H1 (cell line): ENCODE measurements around the gene RPL22L1. TPM values are rescaled to one million over a fixed set of nuclear protein-coding genes. Genes with fewer than 3 reads are reported as not detected.

Experiments
- CTCF ChIA-PET: fragments of 300-600 bp; sonication (Branson Sonifier 250); formaldehyde crosslinking; loops from one replicate; lab custom pipeline; 2021; ENCODE audit not compliant: partially characterized antibody; lab: Charles Lee
- POLR2A ChIA-PET: fragments of 300-600 bp; sonication (Branson Sonifier 250); formaldehyde crosslinking; loops from one replicate; lab custom pipeline; 2021; ENCODE audit warnings: inconsistent platforms; ENCODE audit not compliant: partially characterized antibody; lab: Charles Lee
- DNase-seq, 2 experiments: peaks; one replicate each; pipeline versions ENCODE4 v3.0.0 to v3.0.0-alpha.2; 2010 to 2022; ENCODE audit warnings: low spot score in 2 of 2, low read depth in 1 of 2, mixed read lengths in 1 of 2
- FAIRE-seq: peaks from 2 replicates; lab custom pipeline; 2011; peaks lifted over from hg19 to GRCh38; lab: Jason Lieb, UNC
- H2AFZ ChIP-seq: 2 replicates; pipeline ENCODE4 v1.8.1; 2012; ENCODE audit warnings: low read length, inconsistent platforms
- H2AK5ac ChIP-seq: 2 replicates; pipeline ENCODE4 v1.6.1; 2013; ENCODE audit warnings: low read depth, low read length
- H2BK120ac ChIP-seq: replicated peaks from 2 replicates; pipeline ENCODE3; 2013; ENCODE audit warnings: low read depth, low read length, inconsistent platforms
- H2BK12ac ChIP-seq: 2 replicates; pipeline ENCODE4 v1.6.1; 2013; ENCODE audit warnings: low read depth, low read length
- H2BK15ac ChIP-seq: 2 replicates; pipeline ENCODE4 v1.6.1; 2013; ENCODE audit warnings: low read length
- H2BK20ac ChIP-seq: 2 replicates; pipeline ENCODE4 v1.6.1; 2013; ENCODE audit warnings: low read length
- H2BK5ac ChIP-seq: 2 replicates; pipeline ENCODE4 v1.6.1; 2013; ENCODE audit warnings: low read depth, low read length
- H3K14ac ChIP-seq: 2 replicates; pipeline ENCODE4 v1.6.1; 2013; ENCODE audit warnings: inconsistent platforms; ENCODE audit not compliant: insufficient read length
- H3K18ac ChIP-seq: 2 replicates; pipeline ENCODE4 v1.6.1; 2013; ENCODE audit warnings: low read length; ENCODE audit errors: extremely low read depth
- H3K23ac ChIP-seq: 2 replicates; pipeline ENCODE4 v1.6.1; 2013; ENCODE audit warnings: inconsistent platforms; ENCODE audit not compliant: insufficient read length
- H3K23me2 ChIP-seq: 2 replicates; pipeline ENCODE4 v1.6.1; 2013; ENCODE audit warnings: low read depth, low read length
- H3K27ac ChIP-seq: 2 replicates; pipeline ENCODE4 v1.6.1; 2011; ENCODE audit warnings: low read depth, low read length, inconsistent platforms
- H3K27me3 ChIP-seq, 4 experiments: replicated peaks in 1 of 4; 1 replicate in 1 of 4; 2 replicates in 3 of 4; pipeline versions ENCODE4 v1.6.1 to v1.8.1; 2011 to 2013; ENCODE audit warnings: low read length in 3 of 4, mild to moderate bottlenecking in 3 of 4, inconsistent platforms in 2 of 4, mixed read lengths in 2 of 4, moderate library complexity in 1 of 4; ENCODE audit not compliant: control insufficient read depth in 3 of 4, insufficient read depth in 3 of 4; ENCODE audit errors: extremely low read depth in 1 of 4
- H3K36me3 ChIP-seq, 4 experiments: 2 replicates each; pipeline versions ENCODE4 v1.6.1 to v1.8.1; 2011 to 2013; ENCODE audit warnings: mild to moderate bottlenecking in 4 of 4, low read length in 3 of 4, moderate library complexity in 2 of 4, control low read depth in 1 of 4, inconsistent platforms in 1 of 4; ENCODE audit not compliant: insufficient read depth in 4 of 4, control insufficient read depth in 2 of 4
- H3K4ac ChIP-seq: replicated peaks from 2 replicates; pipeline ENCODE3; 2013; ENCODE audit warnings: low read length, low read depth, mixed read lengths, inconsistent platforms; ENCODE audit not compliant: insufficient read length
- H3K4me1 ChIP-seq, 4 experiments: replicated peaks in 1 of 4; 1 replicate in 1 of 4; 2 replicates in 3 of 4; pipeline versions ENCODE4 v1.6.1 to v1.8.1; 2011 to 2013; ENCODE audit warnings: low read length in 3 of 4, inconsistent platforms in 2 of 4, mixed read lengths in 1 of 4; ENCODE audit not compliant: insufficient read depth in 4 of 4, control insufficient read depth in 3 of 4
- H3K4me2 ChIP-seq, 2 experiments: 2 replicates each; pipeline versions ENCODE4 v1.6.1 to v1.8.1; 2011 to 2013; ENCODE audit warnings: low read depth in 2 of 2, low read length in 2 of 2, control low read depth in 1 of 2, inconsistent platforms in 1 of 2, mild to moderate bottlenecking in 1 of 2; ENCODE audit not compliant: insufficient read depth in 1 of 2
- H3K4me3 ChIP-seq, 4 experiments: fragments of 200-600, 300-600 bp in 1 of 4; sonication (generic), shearing (Covaris generic), sonication (Bioruptor Twin) in 1 of 4; 2 replicates each; pipeline versions ENCODE4 v1.5.1 to v1.8.1; 2011 to 2016; ENCODE audit warnings: low read length in 4 of 4, low read depth in 3 of 4, control low read depth in 2 of 4, inconsistent platforms in 2 of 4, mild to moderate bottlenecking in 2 of 4, mixed read lengths in 1 of 4, moderate library complexity in 1 of 4; ENCODE audit not compliant: insufficient read depth in 2 of 4; ENCODE audit errors: extremely low read depth in 1 of 4
- H3K56ac ChIP-seq: replicated peaks from 2 replicates; pipeline ENCODE3; 2013; ENCODE audit warnings: low read depth, mild to moderate bottlenecking, mixed read lengths, low read length, inconsistent platforms; ENCODE audit not compliant: insufficient read length
- H3K79me1 ChIP-seq: 2 replicates; pipeline ENCODE4 v1.6.1; 2013; ENCODE audit warnings: low read depth, low read length, control low read depth
- H3K79me2 ChIP-seq, 2 experiments: 2 replicates each; pipeline versions ENCODE4 v1.6.1 to v1.8.1; 2012 to 2013; ENCODE audit warnings: low read length in 2 of 2, mild to moderate bottlenecking in 2 of 2, inconsistent platforms in 1 of 2; ENCODE audit not compliant: insufficient read depth in 2 of 2, control insufficient read depth in 1 of 2
- H3K9ac ChIP-seq, 4 experiments: replicated peaks in 1 of 4; 1 replicate in 1 of 4; 2 replicates in 3 of 4; pipeline versions ENCODE4 v1.6.1 to v1.8.1; 2011 to 2013; ENCODE audit warnings: low read depth in 3 of 4, low read length in 3 of 4, control low read depth in 2 of 4, mild to moderate bottlenecking in 2 of 4, moderate library complexity in 2 of 4, inconsistent platforms in 1 of 4; ENCODE audit errors: extremely low read depth in 1 of 4
- H3K9me3 ChIP-seq, 2 experiments: 2 replicates each; pipeline versions ENCODE4 v1.6.1 to v1.8.1; 2012 to 2013; ENCODE audit warnings: mild to moderate bottlenecking in 2 of 2, moderate library complexity in 2 of 2, control low read depth in 1 of 2, inconsistent platforms in 1 of 2, low read depth in 1 of 2, low read length in 1 of 2, mixed read lengths in 1 of 2; ENCODE audit not compliant: insufficient read depth in 2 of 2
- H4K20me1 ChIP-seq, 2 experiments: replicated peaks in 1 of 2; 2 replicates each; pipeline versions ENCODE3 to v1.8.1; 2011 to 2013; ENCODE audit warnings: inconsistent platforms in 2 of 2, low read length in 2 of 2, mild to moderate bottlenecking in 1 of 2; ENCODE audit not compliant: insufficient read depth in 2 of 2, control insufficient read depth in 1 of 2
- H4K5ac ChIP-seq: 2 replicates; pipeline ENCODE4 v1.6.1; 2013; ENCODE audit warnings: low read length, low read depth, mixed read lengths, inconsistent platforms; ENCODE audit not compliant: insufficient read length
- H4K8ac ChIP-seq: 2 replicates; pipeline ENCODE4 v1.8.0; 2013; ENCODE audit warnings: mild to moderate bottlenecking, moderate library complexity, low read length, inconsistent platforms; ENCODE audit not compliant: insufficient read depth; ENCODE audit errors: extremely low read depth
- H4K91ac ChIP-seq: replicated peaks from 2 replicates; pipeline ENCODE3; 2013; ENCODE audit warnings: low read length, mixed read lengths, inconsistent platforms; ENCODE audit not compliant: insufficient read length
- FOSL1 ChIP-seq: IDR thresholded peaks from 2 replicates; pipeline ENCODE4 v1.6.1; 2011; ENCODE audit warnings: mild to moderate bottlenecking, low read depth, low read length, moderate library complexity; ENCODE audit not compliant: insufficient read depth
- MAFK ChIP-seq: IDR thresholded peaks from 2 replicates; pipeline ENCODE4 v1.6.1; 2012; ENCODE audit warnings: low read depth, mild to moderate bottlenecking, improper control_type of control experiment, low read length
- RNF2 ChIP-seq: fragments of 200-900, 300-1000 bp; sonication (generic); IDR thresholded peaks from 2 replicates; pipeline ENCODE4 v1.7.1; 2016; ENCODE audit warnings: borderline replicate concordance, low read depth, mild to moderate bottlenecking, antibody characterized with exemption, low read length; ENCODE audit not compliant: poor library complexity, severe bottlenecking; ENCODE audit errors: missing control alignments
- WGBS, 2 experiments: shearing (Covaris generic) in 1 of 2; methylation state at CpG; one replicate each; pipeline versions ENCODE4 v1.1.6 to v1.1.7; 2013 to 2015; ENCODE audit warnings: low lambda C conversion rate in 2 of 2, mixed read lengths in 2 of 2, inconsistent platforms in 1 of 2, low coverage in 1 of 2, missing lambda C conversion rate in 1 of 2; ENCODE audit not compliant: insufficient replicate concordance in 2 of 2, insufficient coverage in 1 of 2, insufficient read length in 1 of 2; ENCODE audit errors: extremely low coverage in 1 of 2, missing lambda C conversion rate in 1 of 2; 5-methylcytosine and 5-hydroxymethylcytosine counted together
- polyA plus RNA-seq, 7 experiments: library from polyadenylated mRNA; depleted of rRNA in 3 of 7; stranded (reverse) in 5 of 7; unstranded in 2 of 7; fragments of >200 nt in 5 of 7; fragments of 200-250 nt in 2 of 7; gene quantifications; 1 replicate in 5 of 7; 2 replicates in 1 of 7; 4 replicates in 1 of 7; pipeline versions ENCODE4 v1.2.1 to v1.2.3, GENCODE V29; 2011 to 2013; ENCODE audit warnings: missing spikeins in 2 of 7, mixed read lengths in 2 of 7
- total RNA-seq: library from RNA; stranded (reverse); fragmentation: NEBNext Ultra II Directional; extraction: Animal tissue kit (Norgen Biotek cat#: 25700); gene quantifications from 2 replicates; pipeline ENCODE4 v1.2.1, GENCODE V29; 2021

Gene RPL22L1
- total and polyA plus RNA-seq, 2 of the 8 experiments (the other 6 are each of a cell fraction or from before 2014, with no cell fraction given), result 99.9 to 280 TPM

DNA sequence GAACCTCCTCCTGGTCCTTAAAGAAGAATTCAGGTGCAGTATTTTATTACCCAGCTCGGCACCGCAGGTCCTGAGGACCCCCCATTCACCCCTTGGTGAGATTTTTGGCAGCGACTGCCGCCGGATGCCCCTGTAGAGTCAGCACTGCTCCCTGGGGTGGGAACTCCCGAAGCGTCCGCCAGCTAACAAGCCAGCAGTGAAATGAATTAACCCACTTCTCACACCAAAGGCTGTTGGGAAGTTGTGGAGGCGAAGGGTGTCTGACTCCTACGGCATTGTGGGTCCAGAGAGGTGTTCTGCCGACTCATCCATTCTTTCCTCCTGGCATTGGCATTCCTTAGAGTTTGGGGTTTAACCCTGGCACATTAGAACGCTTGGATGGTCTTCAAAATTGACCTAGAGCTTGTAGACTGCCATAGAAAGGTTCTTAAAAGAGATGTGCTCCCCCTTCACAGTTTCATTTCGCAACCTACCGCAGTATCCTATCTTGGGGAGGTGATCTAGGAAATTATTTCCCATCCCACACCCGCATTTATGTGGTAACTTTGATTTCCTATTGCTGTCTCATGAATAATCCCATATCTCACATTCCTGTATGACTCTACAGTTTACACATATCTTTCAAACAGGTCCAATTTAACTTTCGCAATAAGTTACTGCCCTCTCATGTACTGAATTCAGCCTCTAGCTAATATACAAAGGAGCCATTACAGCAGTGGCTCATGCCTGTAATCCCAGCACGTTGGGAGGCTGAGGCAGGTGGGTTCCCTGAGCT, 39.3 kb upstream of the RPL22L1 start:
- H3K79me2 ChIP-seq, result no peaks in the 10 kb centered on the region
- 0 out of 2 replicates have a peak overlapping the region, but pooled peaks have one; percentile 90 for H4K8ac ChIP-seq
- FAIRE-seq (no peak), DNase-seq (no peak)
- H3K9ac ChIP-seq, result no peak overlapping the region
- peak; percentile 44 for TF ChIP-seq RNF2
- TF ChIP-seq FOSL1, result no peak
- TF ChIP-seq MAFK, result peak; percentile 35; the same call in 1 of the 2 replicates
- H2BK12ac ChIP-seq, result peak overlapping the region; percentile 64
- H3K4me1 ChIP-seq, result peaks cover 0 to 5% (median 2%) of the 10 kb centered on the region in 4 experiments; a peak in 3 of 7 replicates
- H3K56ac ChIP-seq, result no peak overlapping the region
- H3K4me2 ChIP-seq, result 0 out of 4 replicates have a peak overlapping the region, but pooled peaks of 1 of the 2 experiments have one; percentile 96
- H3K79me1 ChIP-seq, result no peaks in the 10 kb centered on the region; the same call in 1 of the 2 replicates
- no peak overlapping the region for H3K18ac ChIP-seq
- no peak overlapping the region for H3K14ac ChIP-seq
- H2BK5ac ChIP-seq, result no peak overlapping the region
- peaks cover 15 to 16% of the 10 kb centered on the region in 2 experiments for H3K9me3 ChIP-seq
- 90% methylated on average over 17 of the region's 17 CpGs; no CpG with 5 or more reads in 1 of the 2 experiments for WGBS, 2 experiments
- POLR2A ChIA-PET, result interaction anchor here (1.0 to 2.3 kb wide), 6 partner anchors 10 to 47 kb away, joined by 3 to 15 read pairs (median 4); partner anchors contain the start of gene RPL22L1
- H2AK5ac ChIP-seq, result no peak overlapping the region
- H3K27me3 ChIP-seq, result peaks cover 0 to 17% (median 12%) of the 10 kb centered on the region in 4 experiments; a peak in 6 of 7 replicates
- no peak overlapping the region for H3K27ac ChIP-seq
- CTCF ChIA-PET, result interaction anchor here (1.4 kb wide), 1 partner anchor 496 kb away, joined by 3 read pairs; no protein-coding TSS in a partner anchor
- H3K23ac ChIP-seq, result no peak overlapping the region
- no peak overlapping the region for H2BK120ac ChIP-seq
- peaks cover 0 to 4% of the 10 kb centered on the region in 2 experiments for H4K20me1 ChIP-seq
- no peak overlapping the region for H4K5ac ChIP-seq
- 0 out of 2 replicates have a peak overlapping the region, but pooled peaks have one; percentile 96 for H2AFZ ChIP-seq
- no peak overlapping the region for H2BK20ac ChIP-seq
- peaks cover 7% of the 10 kb centered on the region for H3K23me2 ChIP-seq
- H2BK15ac ChIP-seq, result 0 out of 2 replicates have a peak overlapping the region, but pooled peaks have one; percentile 65
- H3K4me3 ChIP-seq, result peak overlapping the region in 1 of 4 experiments; percentile 80; a peak in 1 of 8 replicates
- no peak overlapping the region for H3K4ac ChIP-seq
- H4K91ac ChIP-seq, result no peak overlapping the region
- no peaks in the 10 kb centered on the region for H3K36me3 ChIP-seq
